Erythroblast (primary cell): ENCODE data around the gene CBFA2T2.

Experiments used
- GATA1 ChIP-seq: IDR thresholded peaks from 2 replicates; pipeline ENCODE4 v1.6.1; 2011; ENCODE audit warnings: low read depth, mild to moderate bottlenecking, control low read depth, low read length, moderate library complexity
- POLR2A ChIP-seq: IDR thresholded peaks from 2 replicates; pipeline ENCODE4 v1.6.1; 2011; ENCODE audit warnings: mild to moderate bottlenecking, low read length

DNA sequence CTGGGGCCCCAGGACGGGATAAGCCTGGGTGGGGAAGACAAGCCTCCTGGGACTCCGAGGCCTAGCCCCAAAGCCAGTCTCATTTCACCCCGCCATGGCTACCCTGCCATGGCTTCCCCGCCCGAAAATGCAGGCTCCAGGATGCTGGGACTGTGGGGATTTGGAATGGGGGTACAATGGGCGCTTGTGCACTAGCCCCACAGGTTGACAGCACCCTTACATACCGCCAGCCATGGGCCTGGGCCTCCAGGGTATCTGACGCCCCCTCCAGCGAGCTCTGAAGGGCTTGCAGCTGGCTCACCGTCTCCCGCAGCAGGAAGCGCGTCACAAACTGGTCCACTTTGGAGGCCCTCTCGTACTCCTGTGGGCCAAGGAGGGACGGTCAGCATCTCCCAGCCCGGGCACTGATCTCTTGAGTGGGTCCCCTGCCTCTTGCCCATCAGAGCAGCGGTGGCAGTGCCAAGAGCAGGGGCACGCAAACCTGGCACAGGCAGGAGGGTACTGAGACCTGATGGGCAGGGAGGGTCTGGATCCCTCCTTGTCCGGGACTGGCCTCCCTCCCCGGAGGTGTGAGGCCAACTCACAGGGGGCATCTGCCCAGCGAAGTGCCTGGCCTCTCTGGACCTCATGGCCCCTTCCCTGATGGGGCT is 170.3 kb downstream of the CBFA2T2 start:
- TF ChIP-seq POLR2A (no peak), GATA1 (no peak)
